CD14-positive monocyte (primary cell): ENCODE results near the gene NDUFS2. TPM values are rescaled to one million over a fixed set of nuclear protein-coding genes. Genes with fewer than 3 reads are reported as not detected.

Source experiments
- DNase-seq, 3 donors: peaks; one replicate each; pipeline ENCODE4 v3.0.0-alpha.2; 2011 to 2022
- H2AFZ ChIP-seq: 2 replicates; pipeline ENCODE4 v1.6.0; 2012; ENCODE audit warnings: mild to moderate bottlenecking, low read depth, low read length, inconsistent platforms; ENCODE audit not compliant: insufficient read depth, poor library complexity, severe bottlenecking
- H3K27ac ChIP-seq, 2 donors: 1 replicate in 1 of 2; 2 replicates in 1 of 2; pipeline ENCODE4 v1.5.1; 2012 to 2013; ENCODE audit warnings: low read length in 2 of 2, control low read depth in 1 of 2, inconsistent platforms in 1 of 2, low read depth in 1 of 2, mild to moderate bottlenecking in 1 of 2
- H3K27me3 ChIP-seq, 2 donors: one replicate each; pipeline versions ENCODE4 v1.6.0 to v1.6.1; 2011 to 2013; ENCODE audit warnings: low read length in 2 of 2; ENCODE audit not compliant: control insufficient read depth in 2 of 2, insufficient read depth in 2 of 2
- H3K36me3 ChIP-seq, 2 donors: replicated peaks in 1 of 2; 1 replicate in 1 of 2; 2 replicates in 1 of 2; pipeline versions ENCODE4 v1.5.1 to v1.6.1; 2012 to 2013; ENCODE audit warnings: low read length in 2 of 2, control low read depth in 1 of 2, inconsistent platforms in 1 of 2, mild to moderate bottlenecking in 1 of 2; ENCODE audit not compliant: insufficient read depth in 2 of 2, control insufficient read depth in 1 of 2
- H3K4me1 ChIP-seq, 2 donors: 1 replicate in 1 of 2; 2 replicates in 1 of 2; pipeline versions ENCODE4 v1.5.1 to v1.6.1; 2012 to 2013; ENCODE audit warnings: low read length in 2 of 2, control low read depth in 1 of 2, inconsistent platforms in 1 of 2, mild to moderate bottlenecking in 1 of 2, moderate library complexity in 1 of 2; ENCODE audit not compliant: insufficient read depth in 2 of 2, control insufficient read depth in 1 of 2
- H3K4me2 ChIP-seq: replicated peaks from 2 replicates; pipeline ENCODE3; 2012; ENCODE audit warnings: low read length, moderate library complexity, mild to moderate bottlenecking; ENCODE audit not compliant: poor library complexity, severe bottlenecking; ENCODE audit errors: extremely low read depth
- H3K4me3 ChIP-seq, 3 experiments: fragments of 200-600 bp in 1 of 3; sonication (generic) in 1 of 3; replicated peaks in 1 of 3; 1 replicate in 2 of 3; 2 replicates in 1 of 3; pipeline ENCODE4 v1.5.1; 2011 to 2013; ENCODE audit warnings: low read length in 3 of 3, mild to moderate bottlenecking in 3 of 3, control low read depth in 2 of 3, low read depth in 2 of 3, inconsistent platforms in 1 of 3, moderate library complexity in 1 of 3
- H3K79me2 ChIP-seq: 2 replicates; pipeline ENCODE4 v1.6.0; 2012; ENCODE audit warnings: mild to moderate bottlenecking, control low read depth, inconsistent platforms, low read length, moderate library complexity; ENCODE audit not compliant: insufficient read depth
- H3K9ac ChIP-seq: 2 replicates; pipeline ENCODE4 v1.6.0; 2017; ENCODE audit warnings: low read length, mild to moderate bottlenecking; ENCODE audit not compliant: insufficient read depth, poor library complexity, severe bottlenecking
- H3K9me3 ChIP-seq, 2 donors: replicated peaks in 1 of 2; 1 replicate in 1 of 2; 2 replicates in 1 of 2; pipeline versions ENCODE4 v1.5.1 to v1.6.1; 2012 to 2013; ENCODE audit warnings: low read length in 2 of 2, control low read depth in 1 of 2; ENCODE audit not compliant: control insufficient read depth in 1 of 2, insufficient read depth in 1 of 2
- H4K20me1 ChIP-seq: 2 replicates; pipeline ENCODE4 v1.6.0; 2012; ENCODE audit warnings: mild to moderate bottlenecking, low read length, control low read depth, moderate library complexity; ENCODE audit not compliant: insufficient read depth
- H3K27ac Mint-ChIP-seq, 7 donors: one replicate each; pipeline ENCODE4 v1.8.0; 2020; ENCODE audit warnings: mild to moderate bottlenecking in 7 of 7, mixed read lengths in 7 of 7, moderate library complexity in 6 of 7, inconsistent platforms in 2 of 7
- H3K27me3 Mint-ChIP-seq, 3 donors: one replicate each; pipeline ENCODE4 v1.8.0; 2021 to 2022; ENCODE audit warnings: low read depth in 3 of 3, mild to moderate bottlenecking in 3 of 3, mixed read lengths in 3 of 3, moderate library complexity in 3 of 3, inconsistent platforms in 1 of 3
- H3K36me3 Mint-ChIP-seq, 2 donors: one replicate each; pipeline ENCODE4 v1.8.0; 2020; ENCODE audit warnings: mixed read lengths in 2 of 2, inconsistent platforms in 1 of 2, mild to moderate bottlenecking in 1 of 2
- H3K4me1 Mint-ChIP-seq: one replicate; pipeline ENCODE4 v1.8.0; 2020; ENCODE audit warnings: mild to moderate bottlenecking, mixed read lengths
- H3K4me3 Mint-ChIP-seq, 2 donors: one replicate each; pipeline ENCODE4 v1.8.0; 2020; ENCODE audit warnings: mild to moderate bottlenecking in 2 of 2, mixed read lengths in 2 of 2, moderate library complexity in 1 of 2
- H3K9me3 Mint-ChIP-seq, 7 donors: one replicate each; pipeline ENCODE4 v1.8.0; 2020 to 2022; ENCODE audit warnings: mixed read lengths in 7 of 7, mild to moderate bottlenecking in 6 of 7, moderate library complexity in 6 of 7, inconsistent platforms in 2 of 7
- CTCF ChIP-seq: fragments of 200-600 bp; IDR thresholded peaks from one replicate; pipeline ENCODE4 v1.8.0; 2022; ENCODE audit warnings: antibody characterized with exemption, mild to moderate bottlenecking
- WGBS: methylation state at CpG from one replicate; pipeline ENCODE4 v1.1.5; 2013; ENCODE audit warnings: missing lambda C conversion rate; ENCODE audit not compliant: insufficient coverage; 5-methylcytosine and 5-hydroxymethylcytosine counted together
- intact Hi-C, 2 donors: fragments of 100-400 bp; cut with micrococcal nuclease; formaldehyde crosslinking; loops; one replicate each; pipeline versions ENCODE4 v1.15.0 to v1.15.1; 2023
- polyA plus RNA-seq, 3 donors: library from polyadenylated mRNA; depleted of rRNA in 1 of 3; unstranded in 2 of 3; stranded (reverse) in 1 of 3; fragments of 300-500 nt in 2 of 3; fragments of >200 nt in 1 of 3; fragmentation: Illumina TruSeq in 2 of 3; gene quantifications; 1 replicate in 2 of 3; 2 replicates in 1 of 3; pipeline ENCODE4 v1.2.3, GENCODE V29; 2012 to 2021

The NDUFS2 gene
- polyA plus RNA-seq, 3 donors = 87.5 to 119 (median 101) TPM

GRCh38 chr1:161168906-161169305, 33.3 kb upstream of the NDUFS2 start:
- WGBS = 97% methylated on average over 8 of the region's 9 CpGs
- H3K4me1 Mint-ChIP-seq = peaks cover 26% of the 10 kb centered on the region
- H3K36me3 ChIP-seq = peaks cover 39 to 62% of the 10 kb centered on the region in 2 donors

GRCh38 chr1:161171191-161171590, 31.0 kb upstream of the NDUFS2 start:
- Mint-ChIP-seq H3K36me3 (peaks cover 65 to 79% of the 10 kb centered on the region in 2 donors), H3K4me3 (no peak overlapping the region), H3K27ac (peak overlapping the region in 1 of 7 donors; percentile 47), H3K4me1 (peaks cover 27% of the 10 kb centered on the region), H3K27me3 (peaks cover 0 to 2% (median 0%) of the 10 kb centered on the region in 3 donors), H3K9me3 (no peaks in the 10 kb centered on the region)
- Histone ChIP-seq H3K27ac (no peak overlapping the region), H3K36me3 (peaks cover 55 to 72% of the 10 kb centered on the region in 2 donors), H3K79me2 (peaks cover 8% of the 10 kb centered on the region), H3K4me2 (no peak overlapping the region), H2AFZ (no peak overlapping the region), H3K9ac (no peak overlapping the region), H3K4me3 (no peak overlapping the region), H4K20me1 (no peaks in the 10 kb centered on the region), H3K4me1 (peaks cover 18 to 20% of the 10 kb centered on the region in 2 donors), H3K9me3 (no peaks in the 10 kb centered on the region), H3K27me3 (no peaks in the 10 kb centered on the region)
- no CpG with 5 or more reads among the region's 5 CpGs for WGBS
- intact Hi-C loops = no loop called here
- DNase-seq = no peak
- TF ChIP-seq CTCF = no peak

More at GRCh38 chr1:161168906-161169305, 33.3 kb upstream of the NDUFS2 start:
- H3K36me3 Mint-ChIP-seq = peaks cover 57 to 69% of the 10 kb centered on the region in 2 donors
- no peaks in the 10 kb centered on the region for H3K27me3 ChIP-seq
- no peak overlapping the region for H2AFZ ChIP-seq
- no peak overlapping the region for H3K9ac ChIP-seq
- intact Hi-C loops = no loop called here
- H3K27ac ChIP-seq = peak overlapping the region in 1 of 2 donors; percentile 35
- no peaks in the 10 kb centered on the region for H3K79me2 ChIP-seq
- no peaks in the 10 kb centered on the region for H3K9me3 ChIP-seq
- no peak overlapping the region for H3K4me2 ChIP-seq
- peaks cover 0 to 2% (median 0%) of the 10 kb centered on the region in 3 donors for H3K27me3 Mint-ChIP-seq
- H3K27ac Mint-ChIP-seq = peak overlapping the region in 2 of 7 donors; percentile 22 to 45
- DNase-seq = no peak
- H3K4me3 ChIP-seq = no peak overlapping the region
- TF ChIP-seq CTCF = no peak
- no peaks in the 10 kb centered on the region for H3K9me3 Mint-ChIP-seq
- peaks cover 21 to 26% of the 10 kb centered on the region in 2 donors for H3K4me1 ChIP-seq
- H3K4me3 Mint-ChIP-seq = no peak overlapping the region
- no peaks in the 10 kb centered on the region for H4K20me1 ChIP-seq
